ENCODE results near the gene TAS1R1. TPM values are rescaled to one million over a fixed set of nuclear protein-coding genes. Genes with fewer than 3 reads are reported as not detected.

Gene TAS1R1
- total and polyA plus RNA-seq, 9 of the 15 experiments (the other 6 are each of a cell fraction or from before 2014, with no cell fraction given), result 0.06 TPM; not detected in 8

DNA sequence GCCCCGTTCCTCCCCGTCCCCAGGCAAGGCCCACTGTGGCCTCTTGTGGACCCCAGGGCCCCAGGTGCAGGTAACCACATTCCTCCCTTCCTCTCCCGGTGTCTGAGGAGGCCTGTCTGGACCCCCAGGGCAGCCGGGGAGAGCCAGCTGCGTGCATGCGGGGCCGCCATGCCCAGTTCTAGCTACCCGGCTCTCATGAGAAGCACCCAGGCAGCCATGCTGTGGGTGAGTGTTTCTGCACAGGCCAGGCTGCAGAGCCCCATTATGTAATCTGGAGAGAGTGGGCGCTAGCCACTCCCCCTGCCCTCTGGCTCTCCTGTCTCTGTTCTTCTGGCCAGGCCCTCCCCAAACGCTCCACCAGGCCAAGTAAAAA lies 45.2 kb upstream of the TAS1R1 start:
- ATAC-seq (0 out of 3 replicates have a peak, but pooled peaks have one; percentile 6), DNase-seq (ENCODE audit: extremely low read depth in 1 of 4, low spot score in 3 of 4) (no peak), FAIRE-seq (no peak)
- ChIA-PET POLR2A (interaction anchor here (1.0 kb wide), 1 partner anchor 15 kb away, joined by 3 read pairs; no protein-coding TSS in a partner anchor), CTCF (ENCODE audit: low intra/inter-chr PET ratio) (no interaction called here)
- no peak overlapping the region for H2AFZ ChIP-seq (ENCODE audit: low read depth, low read length)
- H3K27me3 ChIP-seq (ENCODE audit: control insufficient read depth in 2 of 2, insufficient read depth in 2 of 2, low read length in 2 of 2), result peaks cover 52 to 89% of the 10 kb centered on the region in 2 experiments
- H4K20me1 ChIP-seq (replicated peaks; ENCODE audit: control insufficient read depth, insufficient read depth, low read length), result peaks cover 25% of the 10 kb centered on the region; the same call in 1 of the 2 replicates
- TF ChIP-seq DDX20 (tag; IDR thresholded peaks at IDR 0.05; ENCODE audit: low read depth) (no peak), RB1 (IDR thresholded peaks at IDR 0.05; ENCODE audit: low read depth) (no peak), ZNF75A (CRISPR knock-in tag; IDR thresholded peaks at IDR 0.05) (no peak), EGR1 (conservative IDR thresholded peaks at IDR 0.05) (peak; percentile 58)
- no peaks in the 10 kb centered on the region for H3K9me1 ChIP-seq (ENCODE audit: control insufficient read depth, insufficient read depth, low read length)
- no peak overlapping the region for H3K4me3 ChIP-seq
- peak overlapping the region in 1 of 2 experiments; percentile 23; a peak in 2 of 4 replicates for H3K9ac ChIP-seq (ENCODE audit: insufficient read depth in 1 of 2, low read depth in 2 of 2, low read length in 2 of 2)
- no peaks in the 10 kb centered on the region for H3K79me2 ChIP-seq (ENCODE audit: control insufficient read depth, insufficient read depth, low read length)
- BruUV-seq (replicated peaks), result no TSS peak
- intact Hi-C loops (cut with micrococcal nuclease), result no loop called here
- H3K4me2 ChIP-seq (ENCODE audit: insufficient read depth, low read length), result no peak overlapping the region
- H3K9me3 ChIP-seq (replicated peaks; ENCODE audit: control insufficient read depth, insufficient read depth, low read depth, low read length), result no peaks in the 10 kb centered on the region
- peaks cover 0 to 51% of the 10 kb centered on the region in 2 experiments; a peak in 2 of 5 replicates for H3K4me1 ChIP-seq (replicated peaks in 1 of 2; ENCODE audit: control insufficient read depth in 2 of 2, insufficient read depth in 2 of 2, low read length in 2 of 2)
- no peak overlapping the region for H3K27ac ChIP-seq (ENCODE audit: extremely low read depth, low read depth, low read length)
- WGBS (ENCODE audit: insufficient coverage, low coverage, missing lambda C conversion rate), result 8% methylated on average over 10 of the region's 10 CpGs
- in situ Hi-C loops (cut with MboI), result no loop called here
- H3K36me3 ChIP-seq (ENCODE audit: control insufficient read depth, insufficient read depth, low read length), result no peaks in the 10 kb centered on the region

DNA sequence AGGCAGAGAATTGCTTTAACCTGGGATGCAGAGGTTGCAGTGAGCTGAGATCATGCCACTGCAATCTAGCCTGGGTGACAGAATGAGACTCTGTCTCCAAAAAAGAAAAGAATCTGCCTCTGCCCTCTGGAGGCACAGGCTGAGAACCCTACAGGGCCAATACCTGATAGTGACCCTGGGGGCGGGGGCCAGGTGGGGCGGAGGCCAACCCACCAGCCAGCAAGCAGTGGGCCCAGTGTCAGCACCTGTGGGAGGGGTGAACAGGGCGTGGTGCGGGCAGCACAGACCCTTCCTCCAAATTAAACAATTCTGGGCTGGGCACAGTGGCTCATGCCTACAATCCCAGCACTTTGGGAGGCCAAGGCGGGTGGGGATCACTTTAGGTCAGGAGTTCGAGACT lies 44.6 kb upstream of the TAS1R1 start:
- peaks cover 19% of the 10 kb centered on the region; the same call in 1 of the 2 replicates for H4K20me1 ChIP-seq (replicated peaks; ENCODE audit: control insufficient read depth, insufficient read depth, low read length)
- H3K9me3 ChIP-seq (replicated peaks; ENCODE audit: control insufficient read depth, insufficient read depth, low read depth, low read length), result no peaks in the 10 kb centered on the region
- in situ Hi-C loops (cut with MboI), result no loop called here
- H3K79me2 ChIP-seq (ENCODE audit: control insufficient read depth, insufficient read depth, low read length), result no peaks in the 10 kb centered on the region
- H3K4me1 ChIP-seq (replicated peaks in 1 of 2; ENCODE audit: control insufficient read depth in 2 of 2, insufficient read depth in 2 of 2, low read length in 2 of 2), result peaks cover 0 to 45% of the 10 kb centered on the region in 2 experiments; a peak in 2 of 5 replicates
- H2AFZ ChIP-seq (ENCODE audit: low read depth, low read length), result no peak overlapping the region
- FAIRE-seq (no peak), ATAC-seq (no peak), DNase-seq (ENCODE audit: extremely low read depth in 1 of 4, low spot score in 3 of 4) (no peak)
- H3K4me2 ChIP-seq (ENCODE audit: insufficient read depth, low read length), result no peak overlapping the region
- ChIA-PET POLR2A (interaction anchor here (3.4 kb wide), 1 partner anchor 12 kb away, joined by 21 read pairs; no protein-coding TSS in a partner anchor), CTCF (ENCODE audit: low intra/inter-chr PET ratio) (no interaction called here)
- H3K27ac ChIP-seq (ENCODE audit: extremely low read depth, low read depth, low read length), result no peak overlapping the region
- WGBS (ENCODE audit: insufficient coverage, low coverage, missing lambda C conversion rate), result 42% methylated on average over 6 of the region's 6 CpGs
- BruUV-seq (replicated peaks), result no TSS peak
- no peak overlapping the region for H3K4me3 ChIP-seq
- no peaks in the 10 kb centered on the region for H3K9me1 ChIP-seq (ENCODE audit: control insufficient read depth, insufficient read depth, low read length)
- intact Hi-C loops (cut with micrococcal nuclease), result no loop called here
- no peak overlapping the region for H3K9ac ChIP-seq (ENCODE audit: insufficient read depth in 1 of 2, low read depth in 2 of 2, low read length in 2 of 2)
- peaks cover 46 to 83% of the 10 kb centered on the region in 2 experiments for H3K27me3 ChIP-seq (ENCODE audit: control insufficient read depth in 2 of 2, insufficient read depth in 2 of 2, low read length in 2 of 2)
- H3K36me3 ChIP-seq (ENCODE audit: control insufficient read depth, insufficient read depth, low read length), result no peaks in the 10 kb centered on the region
- TF ChIP-seq PRPF4 (IDR thresholded peaks at IDR 0.05; ENCODE audit: insufficient read depth, low read depth, low read length, poor library complexity, severe bottlenecking) (no peak), CHCHD3 (CRISPR knock-in tag; IDR thresholded peaks at IDR 0.05) (no peak), PTRF (tag; IDR thresholded peaks at IDR 0.05) (no peak), ELF2 (CRISPR knock-in tag; IDR thresholded peaks at IDR 0.05) (no peak), ADNP (tag; IDR thresholded peaks at IDR 0.05) (no peak), SLC30A9 (CRISPR knock-in tag; IDR thresholded peaks at IDR 0.05) (no peak)
- TF ChIP-seq, protein P1, sequence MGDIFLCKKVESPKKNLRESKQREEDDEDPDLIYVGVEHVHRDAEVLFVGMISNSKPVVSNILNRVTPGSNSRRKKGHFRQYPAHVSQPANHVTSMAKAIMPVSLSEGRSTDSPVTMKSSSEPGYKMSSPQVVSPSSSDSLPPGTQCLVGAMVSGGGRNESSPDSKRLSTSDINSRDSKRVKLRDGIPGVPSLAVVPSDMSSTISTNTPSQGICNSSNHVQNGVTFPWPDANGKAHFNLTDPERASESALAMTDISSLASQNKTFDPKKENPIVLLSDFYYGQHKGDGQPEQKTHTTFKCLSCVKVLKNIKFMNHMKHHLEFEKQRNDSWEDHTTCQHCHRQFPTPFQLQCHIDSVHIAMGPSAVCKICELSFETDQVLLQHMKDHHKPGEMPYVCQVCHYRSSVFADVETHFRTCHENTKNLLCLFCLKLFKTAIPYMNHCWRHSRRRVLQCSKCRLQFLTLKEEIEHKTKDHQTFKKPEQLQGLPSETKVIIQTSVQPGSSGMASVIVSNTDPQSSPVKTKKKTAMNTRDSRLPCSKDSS (IDR thresholded peaks at IDR 0.05; ENCODE audit: low read depth, partially characterized antibody), result no peak
- TF ChIP-seq, protein P2, sequence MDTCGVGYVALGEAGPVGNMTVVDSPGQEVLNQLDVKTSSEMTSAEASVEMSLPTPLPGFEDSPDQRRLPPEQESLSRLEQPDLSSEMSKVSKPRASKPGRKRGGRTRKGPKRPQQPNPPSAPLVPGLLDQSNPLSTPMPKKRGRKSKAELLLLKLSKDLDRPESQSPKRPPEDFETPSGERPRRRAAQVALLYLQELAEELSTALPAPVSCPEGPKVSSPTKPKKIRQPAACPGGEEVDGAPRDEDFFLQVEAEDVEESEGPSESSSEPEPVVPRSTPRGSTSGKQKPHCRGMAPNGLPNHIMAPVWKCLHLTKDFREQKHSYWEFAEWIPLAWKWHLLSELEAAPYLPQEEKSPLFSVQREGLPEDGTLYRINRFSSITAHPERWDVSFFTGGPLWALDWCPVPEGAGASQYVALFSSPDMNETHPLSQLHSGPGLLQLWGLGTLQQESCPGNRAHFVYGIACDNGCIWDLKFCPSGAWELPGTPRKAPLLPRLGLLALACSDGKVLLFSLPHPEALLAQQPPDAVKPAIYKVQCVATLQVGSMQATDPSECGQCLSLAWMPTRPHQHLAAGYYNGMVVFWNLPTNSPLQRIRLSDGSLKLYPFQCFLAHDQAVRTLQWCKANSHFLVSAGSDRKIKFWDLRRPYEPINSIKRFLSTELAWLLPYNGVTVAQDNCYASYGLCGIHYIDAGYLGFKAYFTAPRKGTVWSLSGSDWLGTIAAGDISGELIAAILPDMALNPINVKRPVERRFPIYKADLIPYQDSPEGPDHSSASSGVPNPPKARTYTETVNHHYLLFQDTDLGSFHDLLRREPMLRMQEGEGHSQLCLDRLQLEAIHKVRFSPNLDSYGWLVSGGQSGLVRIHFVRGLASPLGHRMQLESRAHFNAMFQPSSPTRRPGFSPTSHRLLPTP (IDR thresholded peaks at IDR 0.05; ENCODE audit: borderline replicate concordance, extremely low read depth, insufficient read length), result no peak
